Activated effector memory CD4-positive, alpha-beta T cell treated with anti-CD3 and anti-CD28 coated beads, Interleukin-2, amount 50 U/mL, for 16 hours (primary cell): ENCODE data around the gene ERG28.
"Not testable (repeated sequence)": the region's sequence is repeated elsewhere in the genome, so short reads cannot be mapped to it uniquely, and the experiment has no call there.

ENCODE experiments used
- DNase-seq: peaks from one replicate; pipeline ENCODE4 v3.0.0-alpha.2; 2020

ERG28 gene, protein sequence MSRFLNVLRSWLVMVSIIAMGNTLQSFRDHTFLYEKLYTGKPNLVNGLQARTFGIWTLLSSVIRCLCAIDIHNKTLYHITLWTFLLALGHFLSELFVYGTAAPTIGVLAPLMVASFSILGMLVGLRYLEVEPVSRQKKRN

GRCh38 chr14:75660630-75661498, at the start of gene ERG28, which contains the start of gene TTLL5:
TSS of gene ERG28 (minus strand) at chr14:75660876. CDS start at chr14:75657502, 3,374 bp downstream.
TSS of gene TTLL5 (plus strand) at chr14:75661246. CDS start at chr14:75663150, 1,904 bp downstream.
- peak; percentile 99 for DNase-seq

GRCh38 chr14:75709207-75709812, 48.6 kb upstream of the ERG28 start:
- peak; percentile 83 for DNase-seq

- no peak for DNase-seq
These were observed 44.3 kb upstream of the ERG28 start for GRCh38 chr14:75705014-75705413.

DNA sequence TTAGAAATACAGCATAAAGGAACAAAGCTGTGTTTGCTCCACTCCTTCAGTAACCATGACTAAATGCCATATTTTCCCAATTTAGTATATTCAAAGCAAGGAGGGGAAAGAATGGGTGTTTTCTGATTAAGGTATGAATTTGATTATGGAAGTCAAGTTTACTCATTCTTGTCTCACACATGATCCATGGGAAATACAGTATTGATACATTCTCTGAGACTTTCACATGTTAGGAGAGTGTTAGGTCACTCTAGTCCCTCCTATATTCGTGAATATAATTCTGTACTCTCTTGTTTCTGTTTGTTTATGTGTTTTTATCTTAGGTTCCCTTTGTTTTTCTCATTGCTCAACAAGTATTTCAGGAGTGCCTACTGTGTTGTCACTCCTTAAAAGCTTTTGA, 42.8 kb upstream of the ERG28 start:
- no peak for DNase-seq

DNA sequence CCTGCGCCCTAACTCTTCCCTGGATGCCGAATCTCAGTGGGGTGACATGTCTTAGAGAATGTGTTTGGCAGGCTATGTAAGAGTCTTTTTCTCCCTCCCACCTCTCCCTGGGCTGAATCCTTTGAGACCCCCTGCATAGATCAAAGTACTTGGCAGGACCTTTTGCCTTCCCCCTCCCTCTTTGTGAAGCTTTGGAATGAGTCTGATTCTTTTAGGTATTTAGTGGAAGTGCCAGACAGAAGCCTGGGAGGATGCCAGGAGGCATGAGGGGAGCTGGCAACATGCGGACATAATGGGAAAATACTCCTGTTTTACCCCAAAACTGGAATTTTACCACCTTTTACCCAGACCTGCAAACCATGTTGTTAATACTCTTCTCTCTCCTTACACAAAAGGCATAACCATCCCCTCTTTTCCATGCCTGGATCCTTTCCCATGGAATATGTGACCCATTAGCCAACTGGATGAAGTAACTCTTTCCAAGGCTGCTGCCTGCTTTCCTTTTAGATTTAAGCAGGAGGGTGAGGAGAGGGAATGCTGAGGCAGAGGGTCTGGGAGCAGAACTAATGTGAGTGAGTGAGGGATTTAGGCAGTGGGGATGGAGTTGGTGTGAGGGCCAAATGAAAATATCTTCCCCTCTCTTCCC, 42.1 kb upstream of the ERG28 start:
- DNase-seq: no peak

GRCh38 chr14:75702122-75702521, 41.4 kb upstream of the ERG28 start:
- no peak for DNase-seq

GRCh38 chr14:75700295-75700694, 39.6 kb upstream of the ERG28 start:
- no peak for DNase-seq

DNA sequence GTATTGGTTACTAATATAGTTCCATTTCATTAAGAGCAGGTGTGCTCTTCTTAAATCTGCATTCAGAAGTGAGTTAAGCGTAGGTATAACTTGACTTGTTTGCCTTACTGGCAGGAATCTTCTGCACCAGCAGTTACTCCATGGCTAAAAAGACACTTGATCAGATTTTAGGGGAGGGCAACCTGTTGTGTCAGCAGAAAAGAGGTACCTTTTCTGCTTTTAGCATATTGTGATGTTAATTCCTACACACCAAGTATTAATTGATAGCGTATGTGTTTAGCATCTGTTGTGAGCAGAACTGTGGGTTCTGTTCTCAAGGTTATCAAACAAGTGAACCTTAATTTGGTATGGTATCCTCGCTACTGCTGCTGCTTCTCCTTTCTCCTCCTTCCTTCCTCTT, 38.7 kb upstream of the ERG28 start:
- DNase-seq: no peak

- no peak for DNase-seq
These were observed 37.2 kb upstream of the ERG28 start for GRCh38 chr14:75697918-75698317.

DNA sequence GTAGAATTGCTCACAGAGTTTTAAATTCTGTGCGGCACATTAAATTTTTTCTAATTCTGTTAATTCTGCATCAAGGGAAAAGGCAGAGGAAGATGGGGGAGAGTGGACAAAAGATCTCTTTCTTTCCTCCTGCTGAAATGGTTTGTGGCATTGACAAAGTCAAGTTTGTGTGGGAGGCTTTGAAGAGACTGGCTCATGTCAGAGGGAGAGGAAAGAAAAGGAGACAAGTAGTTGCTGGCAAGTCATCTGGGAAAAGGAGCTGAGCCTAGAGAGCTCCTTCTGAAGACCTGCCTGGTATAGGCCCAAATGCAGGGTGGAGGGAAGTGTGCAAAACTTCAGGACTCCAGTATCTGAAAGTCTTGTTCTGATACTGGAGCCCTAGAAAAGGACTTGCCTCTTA, 36.7 kb upstream of the ERG28 start:
- DNase-seq: no peak

DNA sequence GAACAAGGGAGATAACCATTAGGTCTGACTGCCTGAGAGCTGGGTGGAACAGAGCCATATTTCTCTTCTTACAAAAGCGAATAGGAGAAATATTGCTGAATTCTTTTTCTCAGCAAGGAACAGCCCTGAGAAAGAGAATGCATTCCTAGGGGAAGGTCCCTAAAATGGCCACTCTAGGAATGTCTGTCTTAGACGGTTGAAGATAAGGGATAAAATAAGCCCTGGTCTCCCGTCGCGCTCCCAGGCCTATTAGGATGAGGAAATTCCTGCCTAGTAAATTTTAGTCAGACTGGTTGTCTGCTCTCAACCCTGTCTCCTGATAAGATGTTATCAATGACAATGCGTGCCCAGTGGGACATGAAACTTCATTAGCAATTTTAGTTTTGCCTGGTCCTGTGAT, 34.3 kb upstream of the ERG28 start:
- not testable (repeated sequence) for DNase-seq

DNA sequence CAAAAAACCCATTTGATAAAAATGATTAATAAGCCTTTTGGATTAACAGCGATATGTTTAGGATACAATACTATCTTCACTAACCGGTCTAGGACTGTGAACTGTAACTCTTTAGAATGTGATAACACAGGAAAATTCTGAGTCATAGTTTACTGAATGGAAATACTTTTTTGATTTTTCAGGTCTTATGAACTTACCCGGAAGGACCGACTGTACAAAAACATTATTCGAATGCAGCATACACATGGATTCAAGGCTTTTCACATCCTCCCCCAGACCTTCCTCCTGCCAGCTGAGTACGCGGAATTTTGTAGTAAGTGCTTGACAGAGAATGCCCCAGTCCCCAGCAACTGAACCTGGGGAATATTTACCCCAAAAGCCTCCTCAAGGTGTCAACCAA, 29.3 kb upstream of the ERG28 start:
- no peak for DNase-seq

GRCh38 chr14:75689012-75689411, 28.3 kb upstream of the ERG28 start:
- DNase-seq: no peak

GRCh38 chr14:75685910-75686309, 25.2 kb upstream of the ERG28 start:
- no peak for DNase-seq

GRCh38 chr14:75675265-75675960, 14.7 kb upstream of the ERG28 start:
- no peak for DNase-seq

DNA sequence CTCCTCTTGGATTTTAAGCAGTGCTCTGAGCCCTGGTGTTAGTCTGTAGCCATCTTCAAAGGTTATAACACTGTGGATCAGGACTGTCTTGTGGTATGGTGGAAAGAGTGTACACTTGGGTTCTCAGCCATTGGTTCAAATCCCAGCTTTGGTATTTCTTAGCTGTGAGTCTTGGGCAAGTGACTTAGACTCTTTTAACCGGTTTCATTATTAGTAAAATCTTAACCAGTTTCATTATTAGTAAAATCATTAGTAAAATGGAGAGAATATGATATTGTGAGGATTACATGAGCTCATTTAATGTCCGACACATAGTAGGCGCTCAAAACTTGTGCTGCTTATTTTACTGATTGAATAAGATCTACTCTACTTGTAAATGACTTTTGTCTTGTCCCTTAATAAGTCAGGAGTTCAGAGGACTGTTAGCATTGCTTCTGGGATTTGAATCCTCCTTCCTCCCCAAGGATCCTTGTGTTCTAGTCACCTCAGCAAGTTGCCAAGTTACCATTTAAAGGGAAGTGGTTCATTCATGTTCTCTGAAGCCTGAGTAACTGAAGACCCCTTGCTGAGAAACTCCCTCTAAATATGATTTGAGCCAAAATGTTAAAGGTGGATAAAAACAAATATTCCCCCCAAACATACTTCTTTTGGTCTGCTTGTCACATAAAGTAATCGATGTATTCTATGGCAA, 12.8 kb upstream of the ERG28 start:
- DNase-seq: no peak

- no peak for DNase-seq
These were observed 12.0 kb upstream of the ERG28 start for GRCh38 chr14:75672605-75673192.

DNA sequence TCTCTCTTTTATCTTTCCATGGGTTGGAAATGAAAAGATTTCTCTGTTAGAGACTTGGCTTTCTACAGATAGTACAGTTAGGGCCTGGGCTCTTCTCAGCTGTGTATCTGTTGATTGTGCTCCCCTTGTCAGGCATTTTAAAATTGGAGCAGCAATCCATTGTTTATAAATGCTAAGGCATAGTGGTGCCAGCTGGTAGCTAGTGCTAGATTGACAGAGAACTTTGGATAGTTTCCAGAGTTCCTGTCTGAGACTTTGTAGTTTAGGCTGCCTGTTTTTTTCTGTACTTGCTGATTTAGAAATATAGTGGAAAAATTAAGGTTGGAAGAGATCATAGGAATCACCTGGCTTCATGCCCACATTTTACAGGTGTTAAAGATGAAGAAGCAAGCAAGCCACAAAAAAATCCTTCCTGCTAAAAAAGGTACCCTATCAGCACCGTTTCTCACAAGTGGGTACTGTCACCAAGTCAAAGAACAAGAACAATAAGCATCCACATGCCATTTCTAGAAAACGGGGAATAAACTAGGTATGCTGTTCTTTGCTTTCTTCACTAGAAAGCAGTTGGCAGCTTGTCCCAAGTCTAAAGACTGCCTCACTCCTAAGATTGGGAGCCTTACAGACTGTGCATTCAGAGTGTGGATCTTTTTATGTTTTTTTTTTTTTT, 6.6 kb upstream of the ERG28 start:
- DNase-seq: no peak

- no peak for DNase-seq
These were observed 2.3 kb upstream of the ERG28 start for GRCh38 chr14:75662966-75663365.

GRCh38 chr14:75661499-75661814, 781 bp upstream of the ERG28 start:
- no peak for DNase-seq

- no peak for DNase-seq
These were observed 442 bp downstream of the ERG28 start for GRCh38 chr14:75660238-75660629.

- DNase-seq: no peak
These were observed 1.7 kb downstream of the ERG28 start for GRCh38 chr14:75658957-75659356.
